ENCODE data around the gene CTF1. TPM values are rescaled to one million over a fixed set of nuclear protein-coding genes. Genes with fewer than 3 reads are reported as not detected.
A peak's percentile ranks its signal among the peaks of the same experiment; 100 is the strongest.

Gene CTF1
- total RNA-seq, 2 experiments from 2014 or later: 0.18 TPM

DNA sequence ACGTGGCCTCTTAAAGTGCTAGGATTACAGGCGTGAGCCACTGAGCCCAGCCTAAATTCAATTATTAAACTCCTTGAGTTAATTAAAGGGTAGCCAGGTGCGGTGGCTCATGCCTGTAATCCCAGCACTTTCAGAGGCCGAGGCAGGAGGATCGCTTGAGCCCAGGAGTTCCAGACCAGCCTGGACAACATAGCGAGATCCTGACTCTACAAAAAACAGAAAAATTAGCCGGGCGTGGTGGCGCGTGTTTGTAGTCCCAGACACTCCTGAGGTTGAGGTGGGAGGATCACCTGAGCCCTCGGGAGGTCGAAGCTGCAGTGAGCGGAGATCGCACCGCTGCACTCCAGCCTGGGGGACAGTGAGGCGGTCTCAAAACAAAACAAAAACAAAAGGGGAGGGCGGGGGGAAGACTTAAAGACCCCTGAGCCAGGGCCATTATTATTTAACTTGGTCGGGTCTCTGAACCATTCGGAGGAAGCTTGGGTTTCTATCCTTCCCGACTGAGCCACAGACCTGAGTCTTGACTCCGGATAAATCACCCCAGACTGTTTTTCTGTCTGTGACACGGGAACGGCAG is 22.1 kb upstream of the CTF1 start:
- CTCF ChIA-PET: interaction anchor here (0.7 to 2.9 kb wide), 9 partner anchors 22 to 1122 kb away, joined by 3 to 11 read pairs (median 4); no protein-coding TSS in a partner anchor
- Mint-ChIP-seq H3K4me3 (peak overlapping the region; percentile 87), H3K27me3 (no peaks in the 10 kb centered on the region), H3K36me3 (ENCODE audit: low read depth) (peaks cover 21% of the 10 kb centered on the region), H3K27ac (peak overlapping the region; percentile 93), H3K9me3 (ENCODE audit: low read depth) (no peaks in the 10 kb centered on the region), H3K4me1 (peaks cover 24% of the 10 kb centered on the region)
- peak; percentile 29 for DNase-seq
- no peak for ATAC-seq
- POLR2A ChIA-PET: interaction anchor here (1.0 kb wide), 1 partner anchor 69 kb away, joined by 3 read pairs; no protein-coding TSS in a partner anchor
- intact Hi-C loops (cut with DNase I, micrococcal nuclease): loop anchor here (2.0 kb wide), 3 partner anchors 22 to 60 kb away; partner anchors contain the start of genes CTF1 (in 1 of the 2) and FBXL19 (in 1 of the 2)

DNA sequence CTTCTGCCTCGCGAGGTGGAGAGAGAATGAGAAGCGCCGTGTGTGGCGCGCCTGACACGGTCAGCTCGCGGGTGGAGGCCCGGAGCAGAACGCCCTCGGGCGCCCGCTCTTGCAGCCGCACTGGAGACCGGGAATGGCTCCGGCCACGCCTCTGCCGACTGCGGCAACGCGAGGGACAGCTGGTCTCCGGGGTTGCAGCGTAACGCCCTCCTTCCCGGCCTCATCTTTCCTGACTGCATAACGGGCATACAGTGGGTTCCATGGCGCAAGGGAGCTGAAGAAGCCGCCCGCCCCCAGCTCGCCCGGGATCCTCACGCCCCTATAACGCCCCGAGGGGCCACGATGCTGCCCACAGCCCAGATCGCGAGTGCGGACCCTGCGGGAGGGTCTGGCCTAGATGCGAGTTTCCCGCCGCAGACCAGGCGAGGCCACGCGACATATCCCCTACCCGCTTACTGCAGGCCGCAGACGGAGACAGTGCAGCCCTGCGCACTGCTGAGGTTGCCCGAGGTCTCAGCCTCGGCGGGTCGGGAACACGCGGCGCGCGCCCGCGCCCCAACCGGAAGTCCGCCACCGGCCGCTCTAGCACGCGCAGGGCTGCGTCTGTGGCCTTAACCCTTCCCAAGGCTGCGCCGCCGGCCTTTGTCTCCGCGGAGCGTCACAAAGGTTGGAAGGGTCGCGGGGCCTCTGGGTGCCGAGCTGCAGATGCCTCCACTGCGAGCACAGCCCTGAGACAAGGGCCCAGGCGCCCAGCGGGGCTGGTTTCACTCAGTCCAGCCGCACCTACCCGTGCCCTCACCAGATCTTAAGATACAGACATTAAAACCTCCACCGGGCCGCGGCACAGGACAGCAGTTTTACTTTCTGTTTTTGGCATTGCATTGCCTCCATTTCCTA is 21.3 kb upstream of the CTF1 start:
- no peaks in the 10 kb centered on the region for H3K9me3 Mint-ChIP-seq (ENCODE audit: low read depth)
- POLR2A ChIA-PET: interaction anchor here (1.0 to 1.4 kb wide), 2 partner anchors 27 to 70 kb away, joined by 3 to 6 read pairs; no protein-coding TSS in a partner anchor
- ATAC-seq (peak; percentile 82), DNase-seq (peak; percentile 94)
- H3K36me3 Mint-ChIP-seq (ENCODE audit: low read depth): peaks cover 21% of the 10 kb centered on the region
- intact Hi-C loops (cut with DNase I, micrococcal nuclease): loop anchor here (1.0 to 2.0 kb wide), 9 partner anchors 22 to 198 kb away; partner anchors contain the start of genes CTF1 (in 1 of the 2), FBXL19 (in 1 of the 2) and SETD1A (in 1 of the 2)
- peaks cover 24% of the 10 kb centered on the region for H3K4me1 Mint-ChIP-seq
- H3K4me3 Mint-ChIP-seq: peak overlapping the region; percentile 87
- CTCF ChIA-PET: interaction anchor here (0.6 to 2.9 kb wide), 10 partner anchors 22 to 1123 kb away, joined by 3 to 11 read pairs (median 4); no protein-coding TSS in a partner anchor
- H3K27ac Mint-ChIP-seq: peak overlapping the region; percentile 93
- no peaks in the 10 kb centered on the region for H3K27me3 Mint-ChIP-seq

DNA sequence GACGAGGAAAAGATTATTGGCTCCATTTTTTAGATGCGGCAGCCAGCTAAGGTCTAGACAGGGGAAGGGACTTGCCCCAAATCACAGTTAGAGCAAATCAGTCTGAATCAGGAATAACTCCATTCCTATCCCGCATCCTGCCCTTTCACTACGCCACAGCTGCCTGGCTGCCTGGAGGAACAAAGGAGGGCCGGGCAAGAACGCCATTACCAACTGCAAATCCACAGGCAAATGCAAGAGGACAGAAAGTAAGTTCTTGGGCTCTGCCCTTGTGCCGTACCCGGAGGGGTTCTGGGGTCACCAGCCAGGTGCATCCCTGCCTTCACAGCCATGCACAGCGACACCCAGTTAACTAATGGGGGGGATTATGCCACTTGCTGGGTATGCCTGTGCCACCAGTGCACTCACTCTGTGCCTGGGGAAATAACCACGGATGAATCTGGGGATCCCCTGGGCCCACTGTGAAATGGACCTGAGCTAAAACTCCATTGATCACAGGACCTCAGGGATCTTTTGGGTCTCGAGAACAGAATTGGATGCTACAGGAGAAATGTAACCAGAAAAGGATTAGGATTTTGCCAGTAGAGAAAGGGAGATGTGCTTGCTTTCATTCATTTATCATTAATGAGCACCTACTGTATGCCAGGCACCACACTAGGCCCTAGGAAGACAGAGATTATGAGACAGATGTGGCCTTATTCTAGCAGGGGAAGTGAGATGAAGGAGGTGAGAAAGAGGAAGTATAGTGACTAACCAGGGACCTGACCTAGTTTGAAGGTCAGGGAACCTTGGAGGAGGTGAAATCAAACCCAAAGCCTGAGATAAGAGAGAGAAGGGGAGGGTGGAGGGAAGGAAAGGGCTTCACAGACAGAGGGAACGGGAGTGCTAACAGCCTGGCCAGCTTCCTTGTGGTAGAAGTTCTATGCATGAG is 20.3 kb upstream of the CTF1 start:
- Mint-ChIP-seq H3K4me3 (peak overlapping the region; percentile 87), H3K9me3 (ENCODE audit: low read depth) (no peaks in the 10 kb centered on the region), H3K36me3 (ENCODE audit: low read depth) (peaks cover 21% of the 10 kb centered on the region), H3K4me1 (peaks cover 24% of the 10 kb centered on the region), H3K27me3 (no peaks in the 10 kb centered on the region), H3K27ac (peak overlapping the region; percentile 93)
- peak; percentile 62 for ATAC-seq
- intact Hi-C loops (cut with DNase I, micrococcal nuclease): loop anchor here (1.0 to 2.0 kb wide), 9 partner anchors 21 to 197 kb away; partner anchors contain the start of genes CTF1 (in 1 of the 2), FBXL19 (in 1 of the 2) and SETD1A (in 1 of the 2)
- ChIA-PET POLR2A (interaction anchor here (1.4 kb wide), 1 partner anchor 26 kb away, joined by 6 read pairs; no protein-coding TSS in a partner anchor), CTCF (interaction anchor here (1.0 to 2.3 kb wide), 2 partner anchors 25 to 31 kb away, joined by 4 to 13 read pairs; no protein-coding TSS in a partner anchor)
- peak; percentile 36 for DNase-seq

DNA sequence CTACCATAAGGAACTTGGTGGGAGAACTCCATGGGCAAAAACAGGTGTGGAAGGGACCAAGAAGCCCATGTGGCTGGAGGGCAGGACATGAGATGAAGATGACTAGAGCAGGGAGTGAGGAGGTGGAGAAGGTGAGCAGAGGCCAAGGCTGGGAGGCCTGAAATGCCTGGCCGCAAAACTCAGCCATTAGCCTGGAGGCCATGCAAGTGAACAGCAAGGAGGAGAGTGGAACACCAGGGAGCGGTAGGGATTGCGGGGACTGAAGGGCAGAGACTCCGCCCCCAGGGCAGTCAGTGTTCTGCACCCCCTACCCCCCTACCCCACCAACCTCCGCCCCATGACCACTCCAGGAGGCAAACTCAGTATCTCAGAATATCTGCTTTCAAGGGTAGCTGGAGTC is 19.5 kb upstream of the CTF1 start:
- Mint-ChIP-seq H3K27me3 (no peaks in the 10 kb centered on the region), H3K27ac (peak overlapping the region; percentile 93), H3K4me1 (peaks cover 24% of the 10 kb centered on the region), H3K9me3 (ENCODE audit: low read depth) (no peaks in the 10 kb centered on the region), H3K4me3 (peak overlapping the region; percentile 87), H3K36me3 (ENCODE audit: low read depth) (peaks cover 26% of the 10 kb centered on the region)
- intact Hi-C loops (cut with DNase I, micrococcal nuclease): no loop called here
- POLR2A ChIA-PET: interaction anchor here (0.6 kb wide), 1 partner anchor 120 kb away, joined by 3 read pairs; no protein-coding TSS in a partner anchor
- no peak for DNase-seq
- CTCF ChIA-PET: interaction anchor here (1.0 to 2.3 kb wide), 2 partner anchors 24 to 32 kb away, joined by 4 to 13 read pairs; no protein-coding TSS in a partner anchor
- ATAC-seq: no peak

DNA sequence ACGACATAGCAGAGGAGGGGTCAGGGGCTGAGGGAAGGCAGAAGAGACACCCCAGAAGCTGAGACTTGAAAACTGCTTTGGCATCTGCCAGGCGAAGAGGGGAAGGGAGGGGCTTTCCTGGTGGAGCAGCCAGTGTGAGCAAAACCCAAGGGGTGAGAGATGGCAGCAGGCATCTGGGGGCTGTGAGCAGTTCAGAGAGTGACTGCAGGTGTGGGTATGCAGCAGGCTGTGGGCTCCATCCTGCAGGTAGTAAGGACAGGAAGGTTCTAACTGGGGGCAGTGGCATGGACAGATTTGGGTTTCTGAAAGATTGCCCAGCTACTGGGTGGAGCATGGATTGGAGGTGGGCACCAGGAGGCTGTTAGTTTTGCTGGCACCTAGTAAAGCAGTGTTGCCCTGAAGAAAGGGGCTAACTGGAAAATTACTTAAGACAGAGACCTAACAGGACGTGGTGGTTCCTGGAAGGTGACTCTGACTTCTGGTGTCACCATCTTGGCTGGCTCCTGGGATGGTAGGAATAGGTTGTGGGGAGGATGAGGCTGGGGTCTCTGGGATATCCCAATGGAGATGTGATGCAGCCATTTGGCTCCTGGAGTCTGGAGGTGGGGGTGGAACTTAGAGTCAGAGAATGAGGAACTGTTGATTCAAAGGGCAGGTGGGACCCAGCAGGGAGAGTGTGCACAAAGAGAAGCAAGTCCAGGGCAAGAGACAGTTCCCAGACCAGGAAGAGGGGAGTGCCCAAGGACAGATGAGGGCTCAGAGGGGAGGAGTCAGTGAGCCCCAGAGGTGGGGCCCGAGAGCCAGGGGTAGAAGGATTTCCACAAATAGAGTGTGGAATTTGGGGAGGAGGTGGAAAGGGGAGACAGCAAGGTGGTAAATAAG is 13.7 kb upstream of the CTF1 start:
- Mint-ChIP-seq H3K9me3 (ENCODE audit: low read depth) (no peaks in the 10 kb centered on the region), H3K27ac (peak overlapping the region; percentile 68), H3K27me3 (no peaks in the 10 kb centered on the region), H3K4me3 (no peak overlapping the region), H3K36me3 (ENCODE audit: low read depth) (peaks cover 32% of the 10 kb centered on the region), H3K4me1 (peaks cover 14% of the 10 kb centered on the region)
- peak; percentile 43 for ATAC-seq
- intact Hi-C loops (cut with DNase I, micrococcal nuclease): no loop called here
- ChIA-PET POLR2A (no interaction called here), CTCF (interaction anchor here (1.3 kb wide), 1 partner anchor 38 kb away, joined by 3 read pairs; no protein-coding TSS in a partner anchor)
- DNase-seq: no peak

DNA sequence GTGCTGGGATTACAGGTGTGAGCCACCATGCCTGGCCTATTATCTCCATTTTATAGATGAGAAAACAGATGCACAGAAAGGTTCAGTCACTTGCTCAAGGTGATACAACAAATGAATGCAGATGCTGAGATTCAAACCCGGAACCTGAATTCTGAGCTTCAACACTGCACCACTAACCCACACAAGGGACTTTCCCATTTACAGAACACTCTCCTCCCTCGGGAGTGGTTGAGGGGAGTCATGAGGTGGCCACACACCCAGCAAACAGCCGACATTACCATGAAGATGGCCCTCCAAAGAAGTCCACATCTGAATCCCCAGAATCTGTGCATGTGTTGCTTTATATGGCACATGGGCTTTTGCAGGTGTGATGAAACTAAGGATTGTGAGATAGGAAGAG is 11.7 kb upstream of the CTF1 start:
- ChIA-PET POLR2A (no interaction called here), CTCF (interaction anchor here (0.9 kb wide), 1 partner anchor 61 kb away, joined by 3 read pairs; no protein-coding TSS in a partner anchor)
- H3K27ac Mint-ChIP-seq: peak overlapping the region; percentile 23
- DNase-seq: no peak
- H3K4me1 Mint-ChIP-seq: peaks cover 14% of the 10 kb centered on the region
- H3K36me3 Mint-ChIP-seq (ENCODE audit: low read depth): peaks cover 31% of the 10 kb centered on the region
- no peak for ATAC-seq
- no peak overlapping the region for H3K4me3 Mint-ChIP-seq
- H3K9me3 Mint-ChIP-seq (ENCODE audit: low read depth): no peaks in the 10 kb centered on the region
- intact Hi-C loops (cut with DNase I, micrococcal nuclease): no loop called here
- H3K27me3 Mint-ChIP-seq: no peaks in the 10 kb centered on the region

DNA sequence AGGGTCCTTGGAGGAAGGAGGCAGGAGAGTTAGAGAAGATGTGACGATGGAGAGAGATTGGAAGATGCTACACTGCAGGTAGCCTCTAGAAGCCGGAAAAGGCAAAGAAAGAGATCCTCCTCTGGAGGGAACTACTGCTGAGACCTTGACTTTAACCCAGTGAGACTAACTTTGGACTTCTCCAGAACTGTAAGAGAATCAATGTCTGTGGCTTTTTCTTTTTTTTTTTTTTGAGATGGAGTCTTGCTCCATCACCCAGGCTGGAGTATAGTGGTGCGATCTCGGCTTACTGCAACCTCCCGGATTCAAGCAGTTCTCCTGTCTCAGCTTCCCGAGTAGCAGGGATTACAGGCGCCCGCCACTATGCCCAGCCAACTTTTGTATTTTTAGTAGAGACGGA is 11.2 kb upstream of the CTF1 start:
- H3K9me3 Mint-ChIP-seq (ENCODE audit: low read depth): no peaks in the 10 kb centered on the region
- H3K27ac Mint-ChIP-seq: peak overlapping the region; percentile 23
- ATAC-seq: no peak
- ChIA-PET POLR2A (interaction anchor here (0.7 kb wide), 1 partner anchor 41 kb away, joined by 3 read pairs; no protein-coding TSS in a partner anchor), CTCF (interaction anchor here (0.9 kb wide), 1 partner anchor 62 kb away, joined by 3 read pairs; no protein-coding TSS in a partner anchor)
- H3K27me3 Mint-ChIP-seq: no peaks in the 10 kb centered on the region
- peaks cover 33% of the 10 kb centered on the region for H3K36me3 Mint-ChIP-seq (ENCODE audit: low read depth)
- intact Hi-C loops (cut with DNase I, micrococcal nuclease): no loop called here
- no peak for DNase-seq
- no peak overlapping the region for H3K4me3 Mint-ChIP-seq
- peaks cover 14% of the 10 kb centered on the region for H3K4me1 Mint-ChIP-seq

DNA sequence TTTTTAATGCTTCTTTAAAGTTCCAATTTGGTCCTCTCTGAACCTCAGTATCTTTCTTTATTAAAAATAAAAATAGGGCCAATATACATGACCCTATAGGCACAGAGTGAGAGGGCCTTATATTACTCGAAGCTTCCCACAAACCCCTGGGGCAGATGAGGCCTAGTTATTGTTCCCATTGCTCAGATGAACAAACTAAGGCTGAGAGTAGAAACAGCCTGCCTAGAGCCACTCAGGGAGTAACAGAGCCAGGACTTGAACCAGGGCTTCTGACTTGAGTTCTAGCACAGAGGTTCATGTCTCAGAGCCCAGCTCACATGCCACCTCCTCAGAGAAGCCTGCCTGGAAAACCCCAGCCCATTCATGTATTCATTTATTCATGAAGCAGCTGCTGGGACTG is 10.3 kb upstream of the CTF1 start:
- intact Hi-C loops (cut with DNase I, micrococcal nuclease): no loop called here
- ChIA-PET POLR2A (no interaction called here), CTCF (no interaction called here)
- peaks cover 33% of the 10 kb centered on the region for H3K36me3 Mint-ChIP-seq (ENCODE audit: low read depth)
- H3K4me3 Mint-ChIP-seq: no peak overlapping the region
- H3K27ac Mint-ChIP-seq: no peak overlapping the region
- H3K27me3 Mint-ChIP-seq: no peaks in the 10 kb centered on the region
- H3K9me3 Mint-ChIP-seq (ENCODE audit: low read depth): no peaks in the 10 kb centered on the region
- H3K4me1 Mint-ChIP-seq: peaks cover 14% of the 10 kb centered on the region
- DNase-seq (no peak), ATAC-seq (no peak)

DNA sequence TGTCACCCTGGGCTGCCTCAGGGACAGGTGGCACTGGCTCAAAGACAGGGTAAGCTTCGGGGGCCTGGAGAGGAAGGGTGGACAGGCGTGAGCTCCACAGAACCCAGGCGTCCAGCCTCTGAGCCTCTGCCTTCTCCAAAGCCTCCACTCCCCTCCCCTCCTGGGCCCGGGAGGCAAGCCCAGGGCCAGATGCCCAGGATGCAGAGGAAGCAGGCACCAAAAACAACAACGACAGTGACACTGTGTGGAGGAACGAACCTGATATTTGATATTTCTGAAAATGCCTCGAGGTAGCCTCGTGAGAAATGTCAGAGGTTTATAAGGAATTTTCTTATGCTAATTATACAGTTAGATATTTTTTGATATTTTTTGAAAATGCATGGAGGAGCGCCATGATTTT is 8.5 kb upstream of the CTF1 start:
- Mint-ChIP-seq H3K27me3 (no peaks in the 10 kb centered on the region), H3K9me3 (ENCODE audit: low read depth) (no peaks in the 10 kb centered on the region), H3K4me3 (no peak overlapping the region), H3K27ac (no peak overlapping the region), H3K4me1 (peaks cover 10% of the 10 kb centered on the region), H3K36me3 (ENCODE audit: low read depth) (peaks cover 25% of the 10 kb centered on the region)
- POLR2A ChIA-PET: no interaction called here
- DNase-seq: no peak
- ATAC-seq: no peak
- intact Hi-C loops (cut with DNase I, micrococcal nuclease): no loop called here
- CTCF ChIA-PET: no interaction called here
